GM23338 (cell line): Measurements from ENCODE around the gene MYD88.

Experiments used
- CREB1 ChIP-seq: fragments of 250-450 bp; sonication (Bioruptor Pico); IDR thresholded peaks from 2 replicates; pipeline ENCODE4 v1.5.0; 2020; ENCODE audit warnings: low read depth, mild to moderate bottlenecking, moderate library complexity
- EZH2 ChIP-seq: fragments of 200-600 bp; sonication (generic); IDR thresholded peaks from one replicate; pipeline ENCODE4 v1.8.0; 2017; ENCODE audit warnings: antibody characterized with exemption, mild to moderate bottlenecking, low read depth; ENCODE audit not compliant: unreplicated experiment
- EZH2phosphoT487 ChIP-seq: fragments of 200-600 bp; sonication (generic); IDR thresholded peaks from one replicate; pipeline ENCODE4 v1.8.1; 2018; ENCODE audit warnings: antibody characterized with exemption; ENCODE audit not compliant: unreplicated experiment
- JUNB ChIP-seq: IDR thresholded peaks from one replicate; pipeline ENCODE4 v1.6.1; 2016; ENCODE audit warnings: antibody characterized with exemption; ENCODE audit not compliant: unreplicated experiment
- NANOG ChIP-seq: IDR thresholded peaks from 2 replicates; pipeline ENCODE4 v1.6.1; 2016; ENCODE audit warnings: antibody characterized with exemption, borderline replicate concordance
- POLR2AphosphoS5 ChIP-seq: IDR thresholded peaks from 2 replicates; pipeline ENCODE4 v1.6.1; 2016; ENCODE audit warnings: antibody characterized with exemption, low read depth
- STAT1 ChIP-seq: IDR thresholded peaks from one replicate; pipeline ENCODE4 v1.6.1; 2016; ENCODE audit warnings: antibody characterized with exemption; ENCODE audit not compliant: unreplicated experiment
- ZNF331 ChIP-seq: fragments of 250-450 bp; sonication (Bioruptor Pico); IDR thresholded peaks from 2 replicates; pipeline ENCODE4 v1.5.0; 2020; ENCODE audit warnings: low read depth, mild to moderate bottlenecking, moderate library complexity
- TF ChIP-seq, protein P1 (sequence below), 2 experiments: fragments of 200-600 bp in 1 of 2; sonication (generic) in 1 of 2; conservative IDR thresholded peaks; 2 replicates each; pipeline versions ENCODE4 v1.5.1 to v1.6.1; 2016 to 2017; ENCODE audit warnings: antibody characterized with exemption in 2 of 2, low read depth in 2 of 2, mild to moderate bottlenecking in 2 of 2, moderate library complexity in 1 of 2
- TF ChIP-seq, protein P2 (sequence below): IDR thresholded peaks from 2 replicates; pipeline ENCODE4 v1.6.1; 2016; ENCODE audit warnings: antibody characterized with exemption
- TF ChIP-seq, protein P3 (sequence below): IDR thresholded peaks from one replicate; pipeline ENCODE4 v1.6.1; 2018; ENCODE audit warnings: antibody characterized with exemption; ENCODE audit not compliant: unreplicated experiment

DNA sequence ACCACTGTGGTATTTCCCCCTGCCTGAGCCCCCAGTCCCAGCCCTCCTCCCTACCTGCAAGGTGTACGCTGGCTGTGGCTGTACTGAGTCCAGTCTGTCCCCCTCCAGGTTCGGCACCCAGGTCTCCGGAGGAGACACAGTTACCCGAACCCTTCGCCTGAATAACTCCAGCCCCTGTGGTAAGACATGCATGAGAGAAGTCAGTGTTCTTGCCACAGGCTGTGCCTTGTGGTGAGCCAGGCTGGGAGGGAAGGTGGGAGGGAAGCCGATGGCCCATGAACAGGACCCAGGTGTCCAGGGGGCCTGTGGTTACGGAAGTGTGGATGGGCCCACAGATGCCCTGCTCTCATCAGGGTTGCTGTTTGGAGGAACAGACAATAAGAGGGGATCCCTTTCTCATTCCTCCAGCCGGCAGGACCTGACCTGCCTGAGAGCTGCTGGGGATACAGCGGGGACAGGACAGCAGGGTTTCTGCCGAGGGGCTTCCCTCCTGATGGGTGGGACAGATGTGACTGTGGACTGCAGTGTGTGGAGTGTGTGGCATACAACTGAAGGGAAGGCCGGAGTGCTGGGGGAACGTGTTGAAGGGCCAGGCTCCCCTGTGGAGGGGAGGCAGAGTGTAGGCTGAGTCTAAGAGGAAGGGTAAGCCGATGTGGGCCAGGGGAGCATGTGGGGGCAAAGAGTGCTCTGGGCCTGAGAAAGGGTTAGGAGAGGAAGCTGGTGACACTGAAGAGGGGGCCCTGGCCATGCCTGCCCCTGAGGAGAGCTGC lies 23.4 kb upstream of the MYD88 start:
- TF ChIP-seq, protein P1, sequence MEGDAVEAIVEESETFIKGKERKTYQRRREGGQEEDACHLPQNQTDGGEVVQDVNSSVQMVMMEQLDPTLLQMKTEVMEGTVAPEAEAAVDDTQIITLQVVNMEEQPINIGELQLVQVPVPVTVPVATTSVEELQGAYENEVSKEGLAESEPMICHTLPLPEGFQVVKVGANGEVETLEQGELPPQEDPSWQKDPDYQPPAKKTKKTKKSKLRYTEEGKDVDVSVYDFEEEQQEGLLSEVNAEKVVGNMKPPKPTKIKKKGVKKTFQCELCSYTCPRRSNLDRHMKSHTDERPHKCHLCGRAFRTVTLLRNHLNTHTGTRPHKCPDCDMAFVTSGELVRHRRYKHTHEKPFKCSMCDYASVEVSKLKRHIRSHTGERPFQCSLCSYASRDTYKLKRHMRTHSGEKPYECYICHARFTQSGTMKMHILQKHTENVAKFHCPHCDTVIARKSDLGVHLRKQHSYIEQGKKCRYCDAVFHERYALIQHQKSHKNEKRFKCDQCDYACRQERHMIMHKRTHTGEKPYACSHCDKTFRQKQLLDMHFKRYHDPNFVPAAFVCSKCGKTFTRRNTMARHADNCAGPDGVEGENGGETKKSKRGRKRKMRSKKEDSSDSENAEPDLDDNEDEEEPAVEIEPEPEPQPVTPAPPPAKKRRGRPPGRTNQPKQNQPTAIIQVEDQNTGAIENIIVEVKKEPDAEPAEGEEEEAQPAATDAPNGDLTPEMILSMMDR (conservative IDR thresholded peaks at IDR 0.05; ENCODE audit: low read depth in 2 of 2), result no peak
- no peak for TF ChIP-seq EZH2
- TF ChIP-seq POLR2AphosphoS5, result no peak
- TF ChIP-seq CREB1, result no peak
- no peak for TF ChIP-seq EZH2phosphoT487
- no peak for TF ChIP-seq JUNB
- TF ChIP-seq STAT1, result no peak
- TF ChIP-seq ZNF331 (CRISPR knock-in tag), result no peak
- TF ChIP-seq, protein P2, sequence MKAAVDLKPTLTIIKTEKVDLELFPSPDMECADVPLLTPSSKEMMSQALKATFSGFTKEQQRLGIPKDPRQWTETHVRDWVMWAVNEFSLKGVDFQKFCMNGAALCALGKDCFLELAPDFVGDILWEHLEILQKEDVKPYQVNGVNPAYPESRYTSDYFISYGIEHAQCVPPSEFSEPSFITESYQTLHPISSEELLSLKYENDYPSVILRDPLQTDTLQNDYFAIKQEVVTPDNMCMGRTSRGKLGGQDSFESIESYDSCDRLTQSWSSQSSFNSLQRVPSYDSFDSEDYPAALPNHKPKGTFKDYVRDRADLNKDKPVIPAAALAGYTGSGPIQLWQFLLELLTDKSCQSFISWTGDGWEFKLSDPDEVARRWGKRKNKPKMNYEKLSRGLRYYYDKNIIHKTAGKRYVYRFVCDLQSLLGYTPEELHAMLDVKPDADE, result no peak
- TF ChIP-seq NANOG, result no peak
- TF ChIP-seq, protein P3, sequence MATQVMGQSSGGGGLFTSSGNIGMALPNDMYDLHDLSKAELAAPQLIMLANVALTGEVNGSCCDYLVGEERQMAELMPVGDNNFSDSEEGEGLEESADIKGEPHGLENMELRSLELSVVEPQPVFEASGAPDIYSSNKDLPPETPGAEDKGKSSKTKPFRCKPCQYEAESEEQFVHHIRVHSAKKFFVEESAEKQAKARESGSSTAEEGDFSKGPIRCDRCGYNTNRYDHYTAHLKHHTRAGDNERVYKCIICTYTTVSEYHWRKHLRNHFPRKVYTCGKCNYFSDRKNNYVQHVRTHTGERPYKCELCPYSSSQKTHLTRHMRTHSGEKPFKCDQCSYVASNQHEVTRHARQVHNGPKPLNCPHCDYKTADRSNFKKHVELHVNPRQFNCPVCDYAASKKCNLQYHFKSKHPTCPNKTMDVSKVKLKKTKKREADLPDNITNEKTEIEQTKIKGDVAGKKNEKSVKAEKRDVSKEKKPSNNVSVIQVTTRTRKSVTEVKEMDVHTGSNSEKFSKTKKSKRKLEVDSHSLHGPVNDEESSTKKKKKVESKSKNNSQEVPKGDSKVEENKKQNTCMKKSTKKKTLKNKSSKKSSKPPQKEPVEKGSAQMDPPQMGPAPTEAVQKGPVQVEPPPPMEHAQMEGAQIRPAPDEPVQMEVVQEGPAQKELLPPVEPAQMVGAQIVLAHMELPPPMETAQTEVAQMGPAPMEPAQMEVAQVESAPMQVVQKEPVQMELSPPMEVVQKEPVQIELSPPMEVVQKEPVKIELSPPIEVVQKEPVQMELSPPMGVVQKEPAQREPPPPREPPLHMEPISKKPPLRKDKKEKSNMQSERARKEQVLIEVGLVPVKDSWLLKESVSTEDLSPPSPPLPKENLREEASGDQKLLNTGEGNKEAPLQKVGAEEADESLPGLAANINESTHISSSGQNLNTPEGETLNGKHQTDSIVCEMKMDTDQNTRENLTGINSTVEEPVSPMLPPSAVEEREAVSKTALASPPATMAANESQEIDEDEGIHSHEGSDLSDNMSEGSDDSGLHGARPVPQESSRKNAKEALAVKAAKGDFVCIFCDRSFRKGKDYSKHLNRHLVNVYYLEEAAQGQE, result no peak
